Cardiac muscle cell (in vitro differentiated cells and primary cell): Measurements from ENCODE around the gene HMG20B. TPM values are rescaled to one million over a fixed set of nuclear protein-coding genes. Genes with fewer than 3 reads are reported as not detected.

ENCODE experiments used
- DNase-seq, 2 donors: peaks; one replicate each; pipeline versions ENCODE4 v3.0.0 to v3.0.0-alpha.2; 2010 to 2017; ENCODE audit warnings: low read depth in 1 of 2, low spot score in 1 of 2
- H3K27ac ChIP-seq: fragments of 200-600 bp; sonication (generic); 2 replicates; pipeline ENCODE4 v1.5.1; 2016
- H3K27me3 ChIP-seq: fragments of 200-600 bp; sonication (generic); 2 replicates; pipeline ENCODE4 v1.6.0; 2016; ENCODE audit warnings: control low read depth
- H3K36me3 ChIP-seq: fragments of 200-600 bp; sonication (generic); 2 replicates; pipeline ENCODE4 v1.5.1; 2016; ENCODE audit warnings: control low read depth
- H3K4me1 ChIP-seq: fragments of 200-600 bp; sonication (generic); 2 replicates; pipeline ENCODE4 v1.8.1; 2017; ENCODE audit warnings: low read depth, mild to moderate bottlenecking, mixed run types
- H3K4me3 ChIP-seq: fragments of 200-600 bp; sonication (generic); 2 replicates; pipeline ENCODE4 v1.5.1; 2016; ENCODE audit warnings: mild to moderate bottlenecking
- H3K9me3 ChIP-seq: fragments of 200-600 bp; sonication (generic); 2 replicates; pipeline ENCODE4 v1.5.1; 2017; ENCODE audit warnings: low read depth, mild to moderate bottlenecking, control low read depth
- CTCF ChIP-seq: IDR thresholded peaks from 2 replicates; pipeline ENCODE4 v1.5.1; 2012; ENCODE audit warnings: low read depth, mild to moderate bottlenecking, low read length
- polyA plus RNA-seq: library from polyadenylated mRNA; unstranded; fragments of >200 nt; fragmentation: Nextera tagmentation; extraction: Ambion mirVana; gene quantifications from 2 replicates; pipeline ENCODE4 v1.2.1, GENCODE V29; 2016
- total RNA-seq: library from RNA; depleted of rRNA; stranded (reverse); fragments of >200 nt; gene quantifications from 2 replicates; pipeline ENCODE4 v1.2.3, GENCODE V29; 2016

The HMG20B gene
- total and polyA plus RNA-seq, 2 experiments from 2014 or later = 154 to 253 TPM

- Histone ChIP-seq H3K36me3 (peaks cover 22% of the 10 kb centered on the region), H3K27me3 (no peaks in the 10 kb centered on the region), H3K4me3 (no peak overlapping the region), H3K9me3 (no peaks in the 10 kb centered on the region), H3K27ac (no peak overlapping the region), H3K4me1 (no peaks in the 10 kb centered on the region)
- no peak for DNase-seq
- no peak for TF ChIP-seq CTCF
Measured at GRCh38 chr19:3535563-3535965, 37.2 kb upstream of the HMG20B start.

GRCh38 chr19:3535981-3536380 is 36.8 kb upstream of the HMG20B start:
- no peak for TF ChIP-seq CTCF
- H3K9me3 ChIP-seq = no peaks in the 10 kb centered on the region
- no peak overlapping the region for H3K4me3 ChIP-seq
- no peaks in the 10 kb centered on the region for H3K27me3 ChIP-seq
- no peaks in the 10 kb centered on the region for H3K4me1 ChIP-seq
- H3K27ac ChIP-seq = no peak overlapping the region
- no peak for DNase-seq
- peaks cover 22% of the 10 kb centered on the region for H3K36me3 ChIP-seq

- Histone ChIP-seq H3K27me3 (no peaks in the 10 kb centered on the region), H3K27ac (peak overlapping the region; percentile 48), H3K36me3 (peaks cover 22% of the 10 kb centered on the region), H3K4me1 (no peaks in the 10 kb centered on the region), H3K4me3 (no peak overlapping the region), H3K9me3 (no peaks in the 10 kb centered on the region)
- no peak for TF ChIP-seq CTCF
- no peak for DNase-seq
Measured at GRCh38 chr19:3536429-3537100, 36.2 kb upstream of the HMG20B start.

GRCh38 chr19:3537101-3537437 is 35.7 kb upstream of the HMG20B start:
- Histone ChIP-seq H3K36me3 (peaks cover 19% of the 10 kb centered on the region), H3K9me3 (no peaks in the 10 kb centered on the region), H3K27me3 (no peaks in the 10 kb centered on the region), H3K27ac (peak overlapping the region; percentile 48), H3K4me1 (no peaks in the 10 kb centered on the region), H3K4me3 (no peak overlapping the region)
- no peak for TF ChIP-seq CTCF
- no peak for DNase-seq

GRCh38 chr19:3537438-3538240 is 35.1 kb upstream of the HMG20B start:
- Histone ChIP-seq H3K27ac (peak overlapping the region; percentile 48), H3K9me3 (no peaks in the 10 kb centered on the region), H3K36me3 (peaks cover 15% of the 10 kb centered on the region), H3K4me3 (no peak overlapping the region), H3K4me1 (no peaks in the 10 kb centered on the region), H3K27me3 (no peaks in the 10 kb centered on the region)
- DNase-seq = no peak
- TF ChIP-seq CTCF = no peak
